Measurements from ENCODE around the gene CYP26C1. TPM values are rescaled to one million over a fixed set of nuclear protein-coding genes. Genes with fewer than 3 reads are reported as not detected.

CYP26C1 gene
- total RNA-seq, 1 experiment from 2014 or later: 0.79 TPM

DNA sequence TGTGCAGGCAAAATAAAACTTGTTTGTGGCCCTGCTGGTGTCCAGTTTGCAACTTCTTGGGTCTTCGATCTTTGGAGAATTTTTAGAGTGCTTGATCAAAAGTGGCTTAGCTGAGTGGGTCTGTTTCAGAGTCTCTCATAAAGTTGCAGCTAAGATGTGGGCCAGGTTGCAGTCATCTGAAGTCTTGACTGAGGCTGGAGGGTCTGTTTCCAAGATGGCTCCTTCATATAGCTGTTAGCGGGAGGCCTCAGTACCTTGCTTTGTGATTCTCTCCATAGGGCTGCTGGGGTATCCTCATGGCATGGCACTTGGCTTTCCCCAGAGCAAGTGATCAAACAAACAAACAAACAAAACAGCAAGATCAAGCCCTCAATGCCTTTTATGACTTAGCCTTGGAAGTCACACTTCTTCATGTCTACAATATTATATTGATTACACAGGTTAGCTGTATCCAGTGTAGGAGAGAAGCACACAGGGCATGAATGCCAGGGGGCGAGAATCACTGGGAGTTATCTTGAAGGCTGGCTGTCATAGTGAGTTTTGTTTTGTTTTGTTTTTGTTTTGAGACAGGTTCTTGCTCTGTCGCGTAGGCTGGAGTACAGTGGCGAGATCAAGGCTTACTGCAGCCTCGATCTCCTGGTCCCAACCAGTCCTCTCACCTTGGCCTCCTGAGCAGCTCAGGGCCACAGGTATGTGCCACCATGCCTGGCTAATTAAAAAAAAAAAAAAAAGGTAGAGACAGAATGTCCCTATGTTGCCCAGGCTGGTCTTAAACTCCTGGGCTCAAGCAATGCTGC is 23.3 kb downstream of the CYP26C1 start:
- Histone ChIP-seq H3K23me2 (ENCODE audit: insufficient read length, low read depth, low read length, poor library complexity, severe bottlenecking) (no peaks in the 10 kb centered on the region), H3K56ac (ENCODE audit: insufficient read length, low read depth, low read length) (no peak overlapping the region), H3K27ac (ENCODE audit: insufficient read length, low read depth, low read length) (no peak overlapping the region), H2BK15ac (ENCODE audit: low read depth, low read length) (no peak overlapping the region), H3K9me3 (ENCODE audit: control insufficient read depth, low read depth, low read length) (no peaks in the 10 kb centered on the region), H2BK20ac (ENCODE audit: low read depth, low read length, poor library complexity, severe bottlenecking) (no peak overlapping the region), H3K4me2 (ENCODE audit: insufficient read depth, insufficient read length, low read length) (no peak overlapping the region), H3K18ac (ENCODE audit: insufficient read length, low read depth, low read length) (no peak overlapping the region), H2BK120ac (ENCODE audit: low read depth, low read length, poor library complexity, severe bottlenecking) (no peak overlapping the region), H3K23ac (ENCODE audit: insufficient read length, low read depth, low read length) (no peak overlapping the region), H3K79me2 (ENCODE audit: insufficient read depth, low read length) (no peaks in the 10 kb centered on the region), H4K8ac (replicated peaks; ENCODE audit: insufficient read length, low read depth, low read length) (no peak overlapping the region), H2BK5ac (ENCODE audit: insufficient read length, low read length) (no peak overlapping the region), H3T11ph (ENCODE audit: low read length) (no peak overlapping the region), H4K5ac (ENCODE audit: insufficient read length, low read depth, low read length) (no peak overlapping the region), H3K14ac (ENCODE audit: insufficient read depth, low read length) (no peak overlapping the region), H2BK12ac (ENCODE audit: insufficient read length, low read depth, low read length) (no peak overlapping the region), H3K4ac (ENCODE audit: low read depth, low read length) (no peak overlapping the region), H3K4me1 (ENCODE audit: insufficient read depth, low read length) (peaks cover 5% of the 10 kb centered on the region; the same call in 1 of the 2 replicates), H3K79me1 (ENCODE audit: insufficient read depth, low read depth, low read length, poor library complexity, severe bottlenecking) (no peaks in the 10 kb centered on the region), H3K9ac (ENCODE audit: extremely low read depth, insufficient read length, low read length) (no peak overlapping the region), H2AK5ac (ENCODE audit: insufficient read length, low read length) (no peak overlapping the region), H4K91ac (ENCODE audit: insufficient read length, low read depth, low read length) (no peak overlapping the region), H2AFZ (ENCODE audit: low read length) (no peak overlapping the region), H4K20me1 (ENCODE audit: control insufficient read depth, insufficient read depth, insufficient read length) (no peaks in the 10 kb centered on the region), H3K27me3 (ENCODE audit: insufficient read depth, low read length) (no peaks in the 10 kb centered on the region; the same call in 1 of the 2 replicates)
- Mint-ChIP-seq H3K4me1 (peaks cover 42 to 43% of the 10 kb centered on the region in 2 experiments), H3K9me3 (no peaks in the 10 kb centered on the region), H3K27ac (no peak overlapping the region; a peak in 1 of 7 replicates), H3K4me3 (no peak overlapping the region), H3K27me3 (ENCODE audit: low read depth) (peaks cover 6% of the 10 kb centered on the region), H3K36me3 (ENCODE audit: insufficient read depth in 1 of 3, low read depth in 3 of 3) (no peaks in the 10 kb centered on the region; a peak in 1 of 7 replicates)
- WGBS (ENCODE audit: extremely low coverage, insufficient read length, low lambda C conversion rate): no CpG with 5 or more reads among the region's 7 CpGs
- no peak for TF ChIP-seq CTCF (conservative IDR thresholded peaks at IDR 0.05)
- no peak for DNase-seq

Data from H9 (cell line).